Measurements from ENCODE around the gene TMEM54.

TMEM54 gene

DNA sequence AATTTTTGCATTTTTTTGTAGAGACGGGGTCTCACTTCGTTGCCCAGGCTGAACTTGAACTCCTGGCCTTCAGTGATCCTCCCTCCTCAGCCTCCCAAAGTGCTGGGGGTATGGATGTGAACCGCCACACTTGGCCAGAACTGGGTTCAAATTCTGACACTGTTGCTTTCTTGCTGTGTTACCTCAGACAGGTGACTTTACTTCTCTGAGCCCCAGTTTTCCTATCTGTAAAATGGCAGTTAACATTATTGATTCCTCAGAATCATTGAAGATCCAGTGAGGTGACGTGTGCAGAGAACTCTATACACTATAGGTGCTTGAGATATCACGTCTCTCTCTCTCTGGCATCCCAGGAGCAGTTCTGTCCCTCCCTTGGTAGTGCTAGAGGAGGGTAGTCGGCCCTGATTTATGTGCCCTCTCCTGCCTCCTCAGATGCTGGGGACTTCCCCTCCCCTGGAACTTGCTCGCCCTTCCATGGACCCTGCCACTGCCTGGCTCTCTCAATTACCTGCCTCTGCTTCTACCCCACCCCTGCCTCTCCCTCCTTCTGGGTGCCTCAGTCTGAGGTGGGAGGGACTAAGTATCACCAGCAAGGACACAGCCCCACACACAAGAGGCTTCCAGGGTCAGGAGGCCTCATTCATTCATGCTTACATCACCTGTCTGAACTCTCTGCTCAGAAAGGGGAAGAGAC, 17.7 kb downstream of the TMEM54 start:
- DNase-seq (ENCODE audit: extremely low read depth in 1 of 2, low read depth in 1 of 2) = no peak

DNA sequence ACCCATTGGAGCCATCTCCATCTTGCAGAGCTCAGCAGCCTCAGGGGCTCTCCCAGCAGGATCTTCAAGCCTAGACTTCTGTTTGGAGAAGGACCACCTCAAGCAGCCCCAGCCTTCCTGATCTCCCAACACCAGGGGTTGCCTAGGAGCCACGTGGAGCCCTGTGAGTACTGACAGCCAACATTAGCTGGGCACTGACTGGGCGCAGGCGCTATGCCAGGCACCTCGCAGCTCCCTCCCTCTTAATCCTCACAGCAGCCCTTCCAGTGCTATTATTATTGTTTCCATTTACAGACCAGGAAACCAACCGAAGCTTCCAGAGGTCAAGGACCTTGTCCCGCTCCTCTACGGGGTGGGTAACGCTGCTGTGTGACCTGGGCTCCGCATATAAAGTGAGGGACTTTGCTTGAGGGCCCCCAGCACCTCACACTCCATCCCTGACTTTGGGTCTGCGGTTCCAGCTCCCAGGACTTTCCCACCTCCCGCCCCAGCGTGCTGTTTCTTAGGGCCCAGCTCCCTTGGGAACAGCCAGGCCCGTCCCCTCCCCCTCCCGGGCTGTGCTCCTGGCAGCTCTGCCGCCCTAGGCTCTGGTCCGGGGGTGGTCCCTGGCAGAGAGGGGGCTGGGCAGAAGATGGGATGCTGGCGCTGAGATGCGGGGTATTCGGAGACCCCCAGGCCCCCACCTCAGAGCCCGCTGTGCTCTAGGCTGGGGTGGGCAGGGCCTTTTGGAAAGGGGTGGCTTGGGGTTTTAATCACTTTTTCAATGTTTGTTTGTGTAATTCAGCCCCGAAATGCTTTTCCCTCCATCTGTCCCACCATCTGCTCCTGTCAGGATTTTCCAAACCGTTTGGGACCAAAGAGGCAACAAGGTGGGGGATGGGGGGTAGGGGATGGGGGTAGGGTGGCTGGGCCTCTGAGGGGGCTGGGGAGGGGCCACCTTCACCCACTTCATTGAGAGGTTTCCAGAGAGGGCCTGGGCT, 19.0 kb downstream of the TMEM54 start:
- no peak for DNase-seq (ENCODE audit: extremely low read depth in 1 of 2, low read depth in 1 of 2)

DNA sequence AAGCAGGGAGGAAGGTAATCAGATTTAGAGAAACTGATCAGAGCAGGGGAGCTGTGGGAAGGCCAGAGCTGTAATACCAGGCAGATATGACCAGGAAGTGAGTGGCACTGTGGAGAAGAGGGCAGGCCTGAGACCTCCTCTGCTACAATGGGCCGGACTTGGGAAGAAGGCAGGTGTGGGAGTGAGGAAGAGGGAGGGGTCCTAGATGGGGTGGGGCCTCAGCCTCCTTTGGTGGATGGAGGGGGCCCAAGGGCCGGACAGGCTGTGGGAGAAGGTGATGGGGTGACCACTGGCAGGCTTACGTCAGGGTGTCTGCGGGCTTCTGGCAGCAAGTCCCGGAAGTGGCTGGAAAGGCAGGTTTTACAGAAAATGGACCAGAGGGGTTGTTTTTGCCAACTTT, 19.9 kb downstream of the TMEM54 start:
- DNase-seq (ENCODE audit: extremely low read depth in 1 of 2, low read depth in 1 of 2) = no peak

DNA sequence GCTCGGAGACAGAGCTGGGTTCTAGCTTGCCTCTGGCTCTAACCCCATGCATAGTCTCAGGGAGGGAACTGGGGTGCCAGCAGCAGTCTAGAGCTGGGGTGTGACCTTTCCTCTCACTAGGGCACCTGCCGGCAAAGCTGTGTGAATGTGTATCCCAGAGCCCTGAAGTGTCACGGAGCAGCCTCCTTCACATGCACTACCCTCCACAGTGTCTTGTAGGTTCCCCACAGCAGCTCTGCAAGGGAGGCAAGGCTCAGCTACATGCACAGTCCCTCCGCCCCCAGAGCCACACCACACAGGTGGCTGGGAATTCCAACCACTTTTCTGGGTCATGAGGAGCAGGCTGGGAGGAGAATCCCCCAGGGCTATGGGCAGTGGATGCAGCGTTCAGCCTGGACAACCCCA, 22.6 kb downstream of the TMEM54 start:
- no peak for DNase-seq (ENCODE audit: extremely low read depth in 1 of 2, low read depth in 1 of 2)

DNA sequence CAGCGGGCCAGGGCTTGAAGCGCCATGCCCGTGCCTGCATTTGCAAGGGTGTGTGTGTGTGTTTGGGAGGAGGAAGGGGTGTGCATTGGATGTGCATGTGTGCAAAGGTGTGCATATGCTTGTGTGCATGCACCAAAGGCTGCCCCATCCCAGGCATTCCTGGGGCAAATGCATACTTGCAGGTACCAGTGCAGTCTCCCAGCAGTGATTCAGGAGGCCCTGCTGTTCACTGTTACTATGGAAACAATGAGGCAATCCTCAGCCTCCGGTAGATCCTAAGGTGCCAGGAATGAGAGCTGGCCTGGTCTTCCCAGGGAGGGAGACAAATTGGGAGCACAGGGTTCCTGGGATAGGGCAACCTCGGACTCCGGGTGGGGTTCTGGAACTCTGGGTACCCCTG, 23.0 kb downstream of the TMEM54 start:
- DNase-seq (ENCODE audit: extremely low read depth in 1 of 2, low read depth in 1 of 2) = no peak

DNA sequence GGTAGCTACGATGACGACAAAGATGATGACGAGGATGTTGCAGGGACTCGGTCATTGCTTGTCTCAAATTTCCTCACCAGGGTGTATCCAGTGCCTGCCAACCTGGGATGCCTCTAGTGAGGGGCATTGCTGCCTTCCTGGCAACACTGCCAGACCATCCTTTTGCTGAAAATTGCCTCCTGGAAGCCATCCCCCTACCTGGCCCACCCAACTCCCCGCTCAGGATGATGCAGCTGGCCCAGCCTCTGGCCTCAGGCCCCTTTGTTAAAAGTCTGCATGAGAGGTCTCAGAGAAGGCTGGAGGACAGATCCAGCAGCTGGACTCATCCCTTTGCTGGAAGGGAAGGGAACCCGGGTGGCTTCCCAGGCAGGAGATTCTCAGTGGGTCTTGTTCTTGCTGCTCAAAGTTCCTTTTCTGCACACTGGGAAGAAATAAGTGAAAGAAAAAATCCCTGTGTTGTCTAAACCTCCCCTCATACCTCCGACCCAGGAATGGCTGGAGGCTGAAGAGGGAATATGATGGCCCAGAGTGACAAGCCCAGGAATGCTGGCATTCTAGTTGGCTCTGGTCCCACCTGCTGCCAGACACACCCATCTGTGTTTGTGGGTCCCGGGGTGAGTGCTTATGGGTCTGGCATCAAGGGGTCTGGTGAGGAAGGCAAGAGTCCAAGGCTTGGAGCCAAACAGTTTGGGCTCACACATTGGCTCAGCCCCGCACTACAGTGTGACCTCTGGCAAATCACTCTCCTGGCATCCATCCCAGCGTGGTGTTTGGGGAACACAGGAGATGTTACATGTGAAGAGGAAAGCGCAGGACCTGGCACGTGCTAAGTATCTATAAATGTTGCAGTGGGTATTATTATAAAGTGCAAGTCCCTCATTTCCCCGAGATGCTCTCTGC, 23.7 kb downstream of the TMEM54 start:
- DNase-seq (ENCODE audit: extremely low read depth in 1 of 2, low read depth in 1 of 2) = no peak

DNA sequence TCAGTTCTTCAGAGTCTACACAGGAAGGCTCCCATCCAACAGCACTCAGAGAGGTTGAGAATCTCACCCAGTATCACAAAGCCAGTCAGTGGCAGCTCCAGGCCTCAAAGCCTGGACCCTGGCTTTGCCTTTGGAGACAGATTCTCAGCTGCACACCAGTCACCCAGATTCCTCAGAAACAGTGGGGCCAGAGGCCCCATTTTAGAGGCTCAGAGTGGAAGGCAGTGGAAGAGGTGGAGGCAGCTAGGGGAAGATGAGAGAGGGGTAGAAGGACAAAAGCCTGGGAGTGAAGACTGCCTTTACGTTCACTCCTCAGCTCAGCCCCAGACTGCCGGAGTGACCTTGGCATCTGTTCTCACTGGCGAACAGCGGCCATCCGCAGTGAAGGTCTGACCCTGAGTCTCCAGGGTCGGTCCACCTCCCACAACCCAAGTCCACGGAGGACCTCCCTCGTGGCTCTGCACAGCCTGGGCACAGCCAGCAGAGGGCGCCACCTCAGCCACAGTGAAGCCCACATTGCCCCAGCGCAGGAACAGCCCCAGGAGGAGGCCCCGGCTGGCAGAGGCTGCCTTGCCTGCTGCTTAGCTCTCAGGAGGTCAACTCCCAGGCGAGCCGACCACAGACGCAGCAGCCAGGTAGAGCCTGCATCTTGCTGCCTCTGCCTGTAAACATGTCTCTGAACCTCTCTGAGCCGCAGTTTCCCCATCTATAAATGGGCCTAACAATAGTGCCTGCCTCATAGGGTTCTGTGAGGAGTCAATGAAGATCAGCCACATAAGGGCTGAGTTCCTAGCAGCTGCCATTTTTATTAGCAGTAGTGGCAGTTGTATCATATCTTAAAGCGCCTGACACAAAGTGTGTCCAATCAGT, 24.6 kb downstream of the TMEM54 start:
- DNase-seq (ENCODE audit: extremely low read depth in 1 of 2, low read depth in 1 of 2) = no peak

DNA sequence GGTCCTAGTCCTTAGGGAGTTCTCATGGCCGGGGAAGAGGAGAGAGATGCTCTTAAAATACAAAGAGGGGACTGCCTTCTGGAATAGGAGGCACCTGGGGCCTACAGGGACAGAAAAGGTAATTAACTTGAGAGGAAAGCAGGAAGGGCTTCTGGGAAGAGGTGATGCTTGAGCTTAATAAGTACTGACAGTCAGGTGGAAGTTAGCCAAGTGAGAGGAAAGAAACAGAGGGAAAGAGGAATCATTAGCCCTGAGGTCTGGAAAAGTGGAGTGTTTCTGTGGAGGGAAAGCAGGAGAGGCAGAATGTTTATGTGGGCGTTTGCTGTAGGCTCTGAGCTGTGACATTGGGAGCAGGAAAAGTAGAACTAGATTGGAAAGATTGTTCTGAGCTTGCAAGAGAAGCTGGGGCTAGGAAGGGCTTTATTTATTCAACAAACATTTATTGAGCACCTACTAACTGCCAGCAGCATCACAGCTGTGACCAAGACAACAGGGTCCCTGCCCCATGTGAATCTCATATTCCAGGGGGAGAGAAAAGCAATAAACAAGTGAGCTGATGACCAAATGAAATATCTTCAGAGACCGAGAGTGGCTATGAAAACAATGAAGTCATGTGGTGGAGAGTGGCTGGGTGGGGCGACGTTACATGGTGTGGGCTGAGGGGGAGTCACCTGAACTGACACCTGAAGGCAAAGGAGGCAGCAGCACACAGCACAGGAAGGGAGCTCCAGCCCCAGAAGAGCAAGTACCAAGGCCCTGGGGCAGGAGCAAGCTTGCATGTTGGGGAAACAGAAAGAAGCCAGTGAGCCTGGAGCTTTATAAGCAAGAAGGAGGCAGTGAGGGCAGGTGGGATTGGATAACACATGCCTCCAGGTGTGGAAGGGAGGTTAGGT, 26.1 kb downstream of the TMEM54 start:
- no peak for DNase-seq (ENCODE audit: extremely low read depth in 1 of 2, low read depth in 1 of 2)

DNA sequence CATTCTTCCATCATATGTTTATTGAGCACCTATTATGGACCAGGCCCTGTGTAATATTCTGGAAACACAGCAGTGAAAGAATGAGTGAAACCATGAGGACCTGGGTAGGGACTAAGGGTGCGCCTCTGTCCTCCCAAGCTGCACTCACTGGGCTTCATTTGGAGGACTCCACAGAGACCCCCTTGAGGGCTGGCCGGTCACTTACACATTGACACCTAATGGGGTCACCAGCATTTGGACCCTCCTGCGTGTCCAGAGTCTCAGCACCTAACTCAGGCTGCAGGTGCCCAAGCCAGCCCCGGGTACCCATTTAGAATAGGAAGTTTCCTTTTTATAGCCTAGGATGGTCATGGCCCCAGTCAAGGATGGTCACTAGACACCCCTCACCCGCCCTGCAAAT, 27.7 kb downstream of the TMEM54 start:
- no peak for DNase-seq (ENCODE audit: extremely low read depth in 1 of 2, low read depth in 1 of 2)

DNA sequence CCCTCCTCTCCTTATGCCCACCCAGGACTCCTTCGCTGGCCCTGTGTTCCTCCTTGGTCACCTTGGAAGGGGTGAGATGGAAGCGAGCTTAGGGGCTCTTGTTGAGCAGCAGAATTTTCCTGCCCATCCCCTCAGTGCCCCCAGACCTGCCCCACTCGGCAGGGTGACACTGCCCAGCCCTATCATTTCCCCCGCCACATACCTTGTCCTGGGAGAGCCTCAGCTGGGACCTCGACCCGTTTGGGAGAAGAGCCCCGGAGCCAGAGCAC, 29.1 kb downstream of the TMEM54 start:
- no peak for DNase-seq (ENCODE audit: extremely low read depth in 1 of 2, low read depth in 1 of 2)

DNA sequence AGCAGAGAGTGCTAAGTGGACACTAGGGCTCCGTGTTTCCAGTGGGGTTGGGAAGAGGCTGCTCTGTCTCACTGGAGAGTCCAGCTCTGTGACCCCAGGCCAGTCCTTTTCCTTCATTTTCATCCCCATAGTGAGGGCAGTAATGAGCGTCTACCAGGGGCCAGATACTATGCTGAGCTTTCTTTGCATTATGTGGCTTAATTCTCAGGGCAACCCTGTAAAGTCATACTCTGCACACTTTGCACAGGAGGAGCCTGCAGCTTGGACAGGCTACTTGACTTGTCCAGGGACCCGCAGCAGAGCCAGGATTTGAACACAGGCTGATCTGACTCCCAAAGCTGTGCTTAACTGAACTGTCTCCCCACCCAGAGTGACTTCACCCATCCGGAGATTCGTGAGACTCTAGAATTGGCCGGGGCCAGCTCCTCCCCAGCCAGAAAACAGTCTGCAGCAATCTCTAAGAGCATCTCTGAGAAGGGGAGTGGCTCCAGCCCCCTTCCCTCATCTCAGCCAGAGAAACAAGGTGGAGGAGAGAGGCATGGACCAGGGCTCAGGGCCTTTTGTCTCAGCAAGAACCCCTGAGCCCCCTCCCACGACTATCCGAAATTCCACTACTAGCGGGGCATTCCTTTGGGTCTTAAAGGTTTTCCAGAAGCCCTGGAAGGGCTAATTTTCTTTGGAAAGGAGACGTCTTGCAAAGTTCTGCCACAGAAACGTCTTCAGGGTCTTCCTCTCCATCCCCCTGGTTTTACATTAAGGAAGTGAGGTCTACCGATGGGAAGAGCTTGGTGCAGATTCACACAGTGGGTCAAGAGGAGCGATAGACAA, 29.6 kb downstream of the TMEM54 start:
- DNase-seq (ENCODE audit: extremely low read depth in 1 of 2, low read depth in 1 of 2) = no peak

DNA sequence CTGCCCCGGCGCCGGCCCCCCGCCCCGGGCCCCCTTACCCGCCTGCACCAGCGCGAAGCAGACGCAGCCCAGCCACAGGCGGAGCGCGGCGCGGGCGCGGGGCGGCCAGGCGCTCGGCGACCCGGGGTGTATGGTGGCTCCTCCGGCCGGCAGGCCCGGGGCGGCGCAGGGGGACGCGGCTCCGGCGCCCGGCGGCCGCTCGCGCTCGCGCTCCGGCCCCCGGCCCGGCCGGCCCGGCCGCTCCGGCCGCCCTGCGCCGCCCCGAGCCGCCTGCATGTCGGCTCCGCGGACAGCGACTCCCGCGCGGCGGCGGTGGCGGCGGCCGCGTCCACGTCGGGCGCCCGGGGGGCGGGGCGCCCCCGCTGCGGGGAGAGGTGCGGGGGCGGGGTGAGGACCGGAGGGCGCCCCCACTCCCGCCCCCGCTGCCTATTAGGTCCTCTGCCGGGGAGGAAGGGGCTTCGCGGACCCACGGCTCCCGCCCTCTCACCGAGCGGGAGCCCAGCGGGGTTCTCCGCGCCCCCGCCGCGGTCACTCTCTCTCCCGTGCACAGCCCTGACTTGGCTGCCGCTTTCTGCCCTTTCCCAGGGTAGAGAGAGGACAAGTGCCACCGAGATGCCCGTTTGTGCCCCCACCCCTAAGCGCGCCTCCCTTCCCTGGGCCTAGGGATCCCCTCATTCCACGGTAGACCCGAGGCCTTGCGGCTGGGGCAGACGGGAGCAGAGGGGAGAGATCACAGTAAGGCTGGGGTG, 30.4 kb downstream of the TMEM54 start, which contains the start of gene FNDC5:
FNDC5 (minus strand) TSS at position 298 of the 749 bp plus-strand sequence.
- DNase-seq (ENCODE audit: extremely low read depth in 1 of 2, low read depth in 1 of 2) = no peak

DNA sequence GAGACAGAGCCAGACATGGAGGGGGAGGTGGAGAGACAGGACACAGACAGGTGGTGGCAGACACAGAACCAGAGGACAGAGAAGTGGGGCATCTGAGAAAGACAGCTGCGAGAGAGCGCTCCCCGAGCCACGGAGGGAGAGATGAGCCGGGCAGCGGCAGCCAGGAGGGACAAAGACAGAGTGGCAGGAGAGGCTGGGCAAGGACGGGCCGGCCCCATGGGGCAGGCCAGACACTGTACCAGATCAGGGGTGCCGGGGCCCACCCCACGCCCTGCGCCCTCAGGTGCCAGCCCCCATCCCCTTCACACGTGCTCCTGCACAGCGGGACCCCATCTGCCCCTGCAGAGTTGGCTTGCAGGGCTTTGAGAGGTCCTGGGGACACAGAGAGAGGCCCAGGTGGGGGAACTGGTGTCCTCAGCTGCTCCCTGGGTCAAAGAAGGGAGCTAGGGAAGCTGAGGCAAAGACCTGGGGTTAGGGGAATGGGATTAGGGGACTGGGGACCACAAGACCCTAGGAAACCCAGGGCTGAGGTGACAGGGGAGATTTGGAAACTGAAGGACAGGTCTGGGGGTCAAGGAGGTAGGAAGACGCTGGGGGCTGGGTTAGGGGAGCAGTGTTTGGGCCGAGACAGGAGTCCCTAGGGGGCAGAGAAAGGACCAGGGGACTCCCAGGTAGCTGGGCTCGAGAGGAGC, 31.1 kb downstream of the TMEM54 start:
- no peak for DNase-seq (ENCODE audit: extremely low read depth in 1 of 2, low read depth in 1 of 2)

DNA sequence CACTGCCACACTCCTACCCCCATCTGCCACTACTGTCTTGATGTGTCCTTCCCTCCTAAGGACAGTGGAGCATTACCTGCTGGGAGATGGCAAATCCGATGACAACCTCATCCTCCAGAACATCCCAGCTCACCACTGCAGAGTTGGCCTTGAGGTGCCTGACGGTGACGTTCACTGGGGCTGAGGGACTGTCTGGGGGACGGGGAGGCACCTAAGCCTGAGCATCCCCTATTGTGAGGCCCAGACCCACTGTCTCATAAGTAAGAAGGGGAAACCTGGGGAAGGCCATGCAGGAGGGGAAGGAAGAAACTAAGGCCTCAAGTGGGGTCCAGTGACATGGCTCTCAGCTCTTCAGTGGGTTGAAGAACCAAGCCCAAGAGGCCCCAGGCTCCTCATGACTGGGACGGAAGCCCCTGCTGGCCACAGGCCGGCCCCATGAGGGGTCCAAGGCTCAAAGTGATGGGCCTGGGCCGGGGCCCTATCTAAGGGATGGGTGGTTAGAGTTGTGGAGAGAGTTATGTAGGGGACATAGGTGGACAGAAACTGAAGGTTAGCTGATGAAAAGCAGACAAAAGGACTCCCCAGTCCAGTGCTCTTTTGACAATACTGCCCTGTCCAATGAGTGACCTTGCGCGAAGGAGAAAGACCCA, 32.3 kb downstream of the TMEM54 start:
- DNase-seq (ENCODE audit: extremely low read depth in 1 of 2, low read depth in 1 of 2) = no peak

DNA sequence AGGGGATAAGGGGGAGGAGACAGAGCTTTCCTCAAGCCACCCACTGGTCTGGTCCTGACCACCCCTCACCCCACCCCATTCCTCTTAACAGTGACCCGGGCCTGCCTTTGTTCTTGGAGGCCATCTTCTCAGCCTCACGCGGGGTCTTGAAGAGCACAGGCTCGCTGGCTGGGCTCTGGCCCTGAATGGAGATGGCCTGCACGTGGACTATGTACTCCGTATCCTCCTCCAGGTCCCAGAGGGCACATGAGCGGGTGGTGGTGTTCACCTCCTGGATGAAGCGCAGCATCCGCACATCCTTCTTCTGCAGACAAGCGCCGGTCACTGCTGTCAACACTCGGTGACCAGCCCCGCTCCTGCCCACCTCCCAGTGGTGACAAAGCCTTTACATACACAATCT, 33.1 kb downstream of the TMEM54 start:
- DNase-seq (ENCODE audit: extremely low read depth in 1 of 2, low read depth in 1 of 2) = no peak

DNA sequence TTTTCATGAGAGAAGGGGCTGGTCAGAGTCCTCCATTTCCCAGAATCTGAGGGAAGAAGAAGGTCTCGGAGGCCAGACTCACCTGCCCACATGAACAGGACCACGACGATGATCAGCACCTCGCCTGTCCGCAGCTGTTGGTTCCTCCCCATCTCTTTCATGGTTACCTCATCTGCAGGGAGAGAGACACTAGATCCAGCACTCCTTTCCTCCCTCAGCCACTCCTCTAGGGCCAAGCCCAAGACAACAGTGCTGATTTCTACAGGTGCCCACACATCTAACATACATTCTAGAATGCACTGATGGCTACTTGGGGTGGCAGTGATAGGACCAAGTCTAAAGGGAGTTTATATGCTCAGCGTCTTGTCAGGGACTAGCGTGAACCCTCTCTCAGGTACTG, 33.5 kb downstream of the TMEM54 start:
- DNase-seq (ENCODE audit: extremely low read depth in 1 of 2, low read depth in 1 of 2) = no peak

DNA sequence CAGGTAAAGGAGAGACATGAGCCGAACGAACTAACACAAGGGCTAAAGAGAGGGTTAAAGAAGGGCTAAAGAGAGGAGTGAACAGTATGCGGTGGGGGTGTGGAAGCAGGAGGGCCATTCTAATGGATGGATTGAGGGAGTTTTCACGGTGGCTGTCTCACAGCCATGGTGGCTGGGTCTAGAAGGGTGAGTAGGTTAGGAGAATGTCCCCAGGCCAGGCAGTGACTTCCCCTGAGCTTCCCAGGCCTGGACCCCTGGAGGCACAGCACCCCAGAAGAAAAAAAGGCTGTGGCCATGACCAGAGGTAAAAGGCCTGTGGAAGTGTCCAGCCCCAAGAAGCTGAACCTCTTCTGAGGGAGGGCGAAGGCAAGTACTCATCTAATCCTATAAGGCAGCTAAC, 34.0 kb downstream of the TMEM54 start:
- DNase-seq (ENCODE audit: extremely low read depth in 1 of 2, low read depth in 1 of 2) = no peak

Data from stimulated activated CD8-positive, alpha-beta memory T cell treated with anti-CD3 and anti-CD28 coated beads, Interleukin-7, amount 100 ng/mL, for 48 hours (primary cell).